CD14-positive monocyte (primary cell): ENCODE results near the gene TREX2. TPM values are rescaled to one million over a fixed set of nuclear protein-coding genes. Genes with fewer than 3 reads are reported as not detected.

Source experiments
- DNase-seq, 3 donors: peaks; one replicate each; pipeline ENCODE4 v3.0.0-alpha.2; 2011 to 2022
- H2AFZ ChIP-seq: 2 replicates; pipeline ENCODE4 v1.6.0; 2012; ENCODE audit warnings: mild to moderate bottlenecking, low read depth, low read length, inconsistent platforms; ENCODE audit not compliant: insufficient read depth, poor library complexity, severe bottlenecking
- H3K27ac ChIP-seq, 2 donors: 1 replicate in 1 of 2; 2 replicates in 1 of 2; pipeline ENCODE4 v1.5.1; 2012 to 2013; ENCODE audit warnings: low read length in 2 of 2, control low read depth in 1 of 2, inconsistent platforms in 1 of 2, low read depth in 1 of 2, mild to moderate bottlenecking in 1 of 2
- H3K27me3 ChIP-seq, 2 donors: one replicate each; pipeline versions ENCODE4 v1.6.0 to v1.6.1; 2011 to 2013; ENCODE audit warnings: low read length in 2 of 2; ENCODE audit not compliant: control insufficient read depth in 2 of 2, insufficient read depth in 2 of 2
- H3K36me3 ChIP-seq, 2 donors: replicated peaks in 1 of 2; 1 replicate in 1 of 2; 2 replicates in 1 of 2; pipeline versions ENCODE4 v1.5.1 to v1.6.1; 2012 to 2013; ENCODE audit warnings: low read length in 2 of 2, control low read depth in 1 of 2, inconsistent platforms in 1 of 2, mild to moderate bottlenecking in 1 of 2; ENCODE audit not compliant: insufficient read depth in 2 of 2, control insufficient read depth in 1 of 2
- H3K4me1 ChIP-seq, 2 donors: 1 replicate in 1 of 2; 2 replicates in 1 of 2; pipeline versions ENCODE4 v1.5.1 to v1.6.1; 2012 to 2013; ENCODE audit warnings: low read length in 2 of 2, control low read depth in 1 of 2, inconsistent platforms in 1 of 2, mild to moderate bottlenecking in 1 of 2, moderate library complexity in 1 of 2; ENCODE audit not compliant: insufficient read depth in 2 of 2, control insufficient read depth in 1 of 2
- H3K4me2 ChIP-seq: replicated peaks from 2 replicates; pipeline ENCODE3; 2012; ENCODE audit warnings: low read length, moderate library complexity, mild to moderate bottlenecking; ENCODE audit not compliant: poor library complexity, severe bottlenecking; ENCODE audit errors: extremely low read depth
- H3K4me3 ChIP-seq, 3 experiments: fragments of 200-600 bp in 1 of 3; sonication (generic) in 1 of 3; replicated peaks in 1 of 3; 1 replicate in 2 of 3; 2 replicates in 1 of 3; pipeline ENCODE4 v1.5.1; 2011 to 2013; ENCODE audit warnings: low read length in 3 of 3, mild to moderate bottlenecking in 3 of 3, control low read depth in 2 of 3, low read depth in 2 of 3, inconsistent platforms in 1 of 3, moderate library complexity in 1 of 3
- H3K79me2 ChIP-seq: 2 replicates; pipeline ENCODE4 v1.6.0; 2012; ENCODE audit warnings: mild to moderate bottlenecking, control low read depth, inconsistent platforms, low read length, moderate library complexity; ENCODE audit not compliant: insufficient read depth
- H3K9ac ChIP-seq: 2 replicates; pipeline ENCODE4 v1.6.0; 2017; ENCODE audit warnings: low read length, mild to moderate bottlenecking; ENCODE audit not compliant: insufficient read depth, poor library complexity, severe bottlenecking
- H3K9me3 ChIP-seq, 2 donors: replicated peaks in 1 of 2; 1 replicate in 1 of 2; 2 replicates in 1 of 2; pipeline versions ENCODE4 v1.5.1 to v1.6.1; 2012 to 2013; ENCODE audit warnings: low read length in 2 of 2, control low read depth in 1 of 2; ENCODE audit not compliant: control insufficient read depth in 1 of 2, insufficient read depth in 1 of 2
- H4K20me1 ChIP-seq: 2 replicates; pipeline ENCODE4 v1.6.0; 2012; ENCODE audit warnings: mild to moderate bottlenecking, low read length, control low read depth, moderate library complexity; ENCODE audit not compliant: insufficient read depth
- H3K27ac Mint-ChIP-seq, 7 donors: one replicate each; pipeline ENCODE4 v1.8.0; 2020; ENCODE audit warnings: mild to moderate bottlenecking in 7 of 7, mixed read lengths in 7 of 7, moderate library complexity in 6 of 7, inconsistent platforms in 2 of 7
- H3K27me3 Mint-ChIP-seq, 3 donors: one replicate each; pipeline ENCODE4 v1.8.0; 2021 to 2022; ENCODE audit warnings: low read depth in 3 of 3, mild to moderate bottlenecking in 3 of 3, mixed read lengths in 3 of 3, moderate library complexity in 3 of 3, inconsistent platforms in 1 of 3
- H3K36me3 Mint-ChIP-seq, 2 donors: one replicate each; pipeline ENCODE4 v1.8.0; 2020; ENCODE audit warnings: mixed read lengths in 2 of 2, inconsistent platforms in 1 of 2, mild to moderate bottlenecking in 1 of 2
- H3K4me1 Mint-ChIP-seq: one replicate; pipeline ENCODE4 v1.8.0; 2020; ENCODE audit warnings: mild to moderate bottlenecking, mixed read lengths
- H3K4me3 Mint-ChIP-seq, 2 donors: one replicate each; pipeline ENCODE4 v1.8.0; 2020; ENCODE audit warnings: mild to moderate bottlenecking in 2 of 2, mixed read lengths in 2 of 2, moderate library complexity in 1 of 2
- H3K9me3 Mint-ChIP-seq, 7 donors: one replicate each; pipeline ENCODE4 v1.8.0; 2020 to 2022; ENCODE audit warnings: mixed read lengths in 7 of 7, mild to moderate bottlenecking in 6 of 7, moderate library complexity in 6 of 7, inconsistent platforms in 2 of 7
- WGBS: methylation state at CpG from one replicate; pipeline ENCODE4 v1.1.5; 2013; ENCODE audit warnings: missing lambda C conversion rate; ENCODE audit not compliant: insufficient coverage; 5-methylcytosine and 5-hydroxymethylcytosine counted together
- intact Hi-C, 2 donors: fragments of 100-400 bp; cut with micrococcal nuclease; formaldehyde crosslinking; loops; one replicate each; pipeline versions ENCODE4 v1.15.0 to v1.15.1; 2023
- polyA plus RNA-seq, 3 donors: library from polyadenylated mRNA; depleted of rRNA in 1 of 3; unstranded in 2 of 3; stranded (reverse) in 1 of 3; fragments of 300-500 nt in 2 of 3; fragments of >200 nt in 1 of 3; fragmentation: Illumina TruSeq in 2 of 3; gene quantifications; 1 replicate in 2 of 3; 2 replicates in 1 of 3; pipeline ENCODE4 v1.2.3, GENCODE V29; 2012 to 2021
- TF ChIP-seq, protein P1 (sequence below): fragments of 200-600 bp; IDR thresholded peaks from one replicate; pipeline ENCODE4 v1.8.0; 2022; ENCODE audit warnings: antibody characterized with exemption, mild to moderate bottlenecking

TREX2 gene
- polyA plus RNA-seq, 3 donors = 1.5 TPM; not detected in 2

DNA sequence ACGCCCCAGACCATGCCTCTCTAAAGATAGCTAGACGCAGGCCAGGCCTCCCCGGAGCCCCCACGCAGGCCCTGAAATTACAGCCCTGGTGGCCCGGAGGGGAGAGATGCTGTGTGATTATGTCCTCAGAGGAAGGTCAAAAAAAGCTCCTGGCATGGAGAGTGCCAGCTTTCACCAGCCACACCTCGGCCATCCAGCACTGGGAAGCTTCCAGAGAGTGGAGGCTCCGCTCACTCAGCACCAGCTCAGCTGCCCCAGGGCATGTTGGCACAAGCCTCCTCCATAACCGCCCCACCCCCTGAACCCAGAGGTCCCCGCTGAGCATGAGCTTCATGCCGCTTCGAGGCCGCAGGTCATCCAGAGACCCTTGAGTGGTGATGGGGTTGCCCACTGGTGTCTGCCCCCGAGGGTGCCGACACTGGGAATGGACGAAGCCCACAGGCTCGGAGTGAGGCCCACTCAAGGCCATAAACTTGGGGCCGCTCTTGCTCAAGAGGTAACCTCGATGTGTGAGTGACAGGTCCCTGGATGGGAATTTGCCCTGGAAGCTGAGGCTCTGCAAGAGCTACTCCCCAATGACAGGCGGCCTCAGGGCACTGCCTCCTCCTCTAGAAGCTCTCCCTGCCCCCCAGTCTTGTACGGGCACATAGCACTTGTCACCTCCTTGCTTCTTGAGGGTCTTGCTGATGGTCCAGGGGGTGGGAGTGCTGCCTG is 44.5 kb upstream of the TREX2 start:
- H3K27me3 ChIP-seq = peaks cover 0 to 4% of the 10 kb centered on the region in 2 donors
- H3K4me1 Mint-ChIP-seq = peaks cover 2% of the 10 kb centered on the region
- no peak for DNase-seq
- no peak overlapping the region for H3K9ac ChIP-seq
- no peaks in the 10 kb centered on the region for H3K36me3 Mint-ChIP-seq
- H3K79me2 ChIP-seq = no peaks in the 10 kb centered on the region
- peaks cover 0 to 8% (median 0%) of the 10 kb centered on the region in 7 donors for H3K9me3 Mint-ChIP-seq
- H3K4me3 Mint-ChIP-seq = no peak overlapping the region
- H3K27ac Mint-ChIP-seq = no peak overlapping the region
- no peak overlapping the region for H2AFZ ChIP-seq
- peaks cover 10 to 18% (median 12%) of the 10 kb centered on the region in 3 donors for H3K27me3 Mint-ChIP-seq
- no peaks in the 10 kb centered on the region for H3K36me3 ChIP-seq
- intact Hi-C loops = no loop called here
- no peak overlapping the region for H3K27ac ChIP-seq
- H3K4me1 ChIP-seq = no peaks in the 10 kb centered on the region
- TF ChIP-seq, protein P1, sequence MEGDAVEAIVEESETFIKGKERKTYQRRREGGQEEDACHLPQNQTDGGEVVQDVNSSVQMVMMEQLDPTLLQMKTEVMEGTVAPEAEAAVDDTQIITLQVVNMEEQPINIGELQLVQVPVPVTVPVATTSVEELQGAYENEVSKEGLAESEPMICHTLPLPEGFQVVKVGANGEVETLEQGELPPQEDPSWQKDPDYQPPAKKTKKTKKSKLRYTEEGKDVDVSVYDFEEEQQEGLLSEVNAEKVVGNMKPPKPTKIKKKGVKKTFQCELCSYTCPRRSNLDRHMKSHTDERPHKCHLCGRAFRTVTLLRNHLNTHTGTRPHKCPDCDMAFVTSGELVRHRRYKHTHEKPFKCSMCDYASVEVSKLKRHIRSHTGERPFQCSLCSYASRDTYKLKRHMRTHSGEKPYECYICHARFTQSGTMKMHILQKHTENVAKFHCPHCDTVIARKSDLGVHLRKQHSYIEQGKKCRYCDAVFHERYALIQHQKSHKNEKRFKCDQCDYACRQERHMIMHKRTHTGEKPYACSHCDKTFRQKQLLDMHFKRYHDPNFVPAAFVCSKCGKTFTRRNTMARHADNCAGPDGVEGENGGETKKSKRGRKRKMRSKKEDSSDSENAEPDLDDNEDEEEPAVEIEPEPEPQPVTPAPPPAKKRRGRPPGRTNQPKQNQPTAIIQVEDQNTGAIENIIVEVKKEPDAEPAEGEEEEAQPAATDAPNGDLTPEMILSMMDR = no peak
- no peak overlapping the region for H3K4me3 ChIP-seq
- no peak overlapping the region for H3K4me2 ChIP-seq
- no peaks in the 10 kb centered on the region for H4K20me1 ChIP-seq
- no peaks in the 10 kb centered on the region for H3K9me3 ChIP-seq
- WGBS = 52% methylated on average over 3 of the region's 20 CpGs

DNA sequence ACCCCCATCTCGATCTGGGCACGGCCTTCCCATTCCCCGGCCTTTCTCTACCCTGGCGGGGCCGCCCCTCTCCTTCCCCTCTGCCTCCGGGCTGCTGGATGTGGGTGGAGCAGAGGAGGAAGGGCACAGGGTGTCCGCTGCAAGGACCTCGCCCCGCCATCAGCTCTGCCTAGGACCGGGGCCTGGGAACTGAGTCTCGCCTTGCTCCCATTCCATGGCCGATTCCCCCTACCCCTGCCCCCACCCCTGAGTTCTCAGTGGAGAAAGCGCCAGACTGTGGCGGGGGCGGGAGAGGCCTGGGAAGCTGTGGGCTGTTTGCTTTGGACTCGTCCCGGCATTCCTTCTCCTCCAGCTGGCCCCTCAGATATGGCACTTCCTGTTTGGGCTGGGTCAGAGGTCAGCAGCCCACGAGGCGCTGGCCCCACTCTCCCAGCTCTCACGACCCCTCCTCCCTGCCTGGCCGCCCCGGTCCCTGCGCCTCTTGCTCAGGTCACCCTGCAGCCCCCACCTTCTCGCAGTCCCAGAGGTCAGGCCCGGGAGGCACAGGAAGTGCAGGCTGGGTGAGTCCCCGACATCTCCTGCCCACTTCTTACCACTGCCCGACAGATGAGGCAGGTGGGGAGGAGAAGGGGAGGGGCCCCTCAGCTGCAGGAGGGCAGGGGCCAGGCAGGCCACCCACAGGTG is 42.5 kb upstream of the TREX2 start:
- no peak overlapping the region for H3K27ac Mint-ChIP-seq
- H3K4me1 Mint-ChIP-seq = no peaks in the 10 kb centered on the region
- Histone ChIP-seq H3K9me3 (no peaks in the 10 kb centered on the region), H3K4me1 (no peaks in the 10 kb centered on the region), H3K4me3 (no peak overlapping the region), H3K27ac (no peak overlapping the region), H4K20me1 (no peaks in the 10 kb centered on the region), H3K4me2 (no peak overlapping the region), H3K27me3 (no peaks in the 10 kb centered on the region), H2AFZ (no peak overlapping the region), H3K36me3 (no peaks in the 10 kb centered on the region), H3K79me2 (no peaks in the 10 kb centered on the region), H3K9ac (no peak overlapping the region)
- no peaks in the 10 kb centered on the region for H3K36me3 Mint-ChIP-seq
- WGBS = 66% methylated on average over 3 of the region's 27 CpGs
- intact Hi-C loops = no loop called here
- DNase-seq = no peak
- no peak overlapping the region for H3K4me3 Mint-ChIP-seq
- TF ChIP-seq, protein P1 = no peak
- peaks cover 2% of the 10 kb centered on the region in 3 donors for H3K27me3 Mint-ChIP-seq
- H3K9me3 Mint-ChIP-seq = peaks cover 0 to 2% (median 0%) of the 10 kb centered on the region in 7 donors
